ENCODE results near the gene GASK1A. TPM values are rescaled to one million over a fixed set of nuclear protein-coding genes. Genes with fewer than 3 reads are reported as not detected.

The GASK1A gene
- total RNA-seq, 1 donor from 2014 or later, result 0.09 TPM

DNA sequence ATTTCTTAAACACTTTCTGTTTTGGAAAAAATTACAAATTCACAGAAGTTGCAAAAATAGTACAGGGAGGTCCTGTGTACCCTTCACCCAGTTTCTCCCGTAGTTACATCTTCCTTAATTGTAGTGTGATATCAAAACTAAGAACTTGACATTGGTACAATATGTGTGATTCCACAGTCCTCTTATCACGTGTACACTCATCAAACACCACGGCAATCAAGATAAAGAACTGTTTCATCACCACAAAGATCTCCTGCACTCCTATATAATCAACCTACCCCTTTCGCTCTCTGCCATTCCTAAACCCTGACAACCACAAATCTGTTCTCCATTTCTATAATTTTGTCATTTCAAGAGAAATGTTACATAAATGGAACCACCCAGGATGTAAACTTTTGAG lies 95.4 kb downstream of the GASK1A start:
- peaks cover 9% of the 10 kb centered on the region for H3K36me3 Mint-ChIP-seq (ENCODE audit: low read depth, unreplicated experiment)
- no peak overlapping the region for H3K9ac ChIP-seq (ENCODE audit: low read length)
- H4K20me1 ChIP-seq (ENCODE audit: insufficient read depth, low read length), result no peaks in the 10 kb centered on the region
- no peaks in the 10 kb centered on the region for H3K36me3 ChIP-seq (ENCODE audit: insufficient read depth, low read length)
- no peak overlapping the region for H3K27ac ChIP-seq (ENCODE audit: low read depth, low read length)
- H3K27me3 ChIP-seq (ENCODE audit: insufficient read depth, low read length), result no peaks in the 10 kb centered on the region
- peaks cover 6% of the 10 kb centered on the region for H3K9me3 Mint-ChIP-seq (ENCODE audit: unreplicated experiment)
- no peak overlapping the region for H3K27ac Mint-ChIP-seq (ENCODE audit: unreplicated experiment)
- no peak for TF ChIP-seq EZH2 (IDR thresholded peaks at IDR 0.05; ENCODE audit: insufficient read depth, low read length)
- TF ChIP-seq, protein P1, sequence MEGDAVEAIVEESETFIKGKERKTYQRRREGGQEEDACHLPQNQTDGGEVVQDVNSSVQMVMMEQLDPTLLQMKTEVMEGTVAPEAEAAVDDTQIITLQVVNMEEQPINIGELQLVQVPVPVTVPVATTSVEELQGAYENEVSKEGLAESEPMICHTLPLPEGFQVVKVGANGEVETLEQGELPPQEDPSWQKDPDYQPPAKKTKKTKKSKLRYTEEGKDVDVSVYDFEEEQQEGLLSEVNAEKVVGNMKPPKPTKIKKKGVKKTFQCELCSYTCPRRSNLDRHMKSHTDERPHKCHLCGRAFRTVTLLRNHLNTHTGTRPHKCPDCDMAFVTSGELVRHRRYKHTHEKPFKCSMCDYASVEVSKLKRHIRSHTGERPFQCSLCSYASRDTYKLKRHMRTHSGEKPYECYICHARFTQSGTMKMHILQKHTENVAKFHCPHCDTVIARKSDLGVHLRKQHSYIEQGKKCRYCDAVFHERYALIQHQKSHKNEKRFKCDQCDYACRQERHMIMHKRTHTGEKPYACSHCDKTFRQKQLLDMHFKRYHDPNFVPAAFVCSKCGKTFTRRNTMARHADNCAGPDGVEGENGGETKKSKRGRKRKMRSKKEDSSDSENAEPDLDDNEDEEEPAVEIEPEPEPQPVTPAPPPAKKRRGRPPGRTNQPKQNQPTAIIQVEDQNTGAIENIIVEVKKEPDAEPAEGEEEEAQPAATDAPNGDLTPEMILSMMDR (IDR thresholded peaks at IDR 0.05; ENCODE audit: insufficient read depth, low read depth, low read length), result no peak
- H3K27me3 Mint-ChIP-seq (ENCODE audit: low read depth, unreplicated experiment), result peaks cover 14% of the 10 kb centered on the region
- no peaks in the 10 kb centered on the region for H3K79me2 ChIP-seq (ENCODE audit: insufficient read depth, low read length)
- no peaks in the 10 kb centered on the region for H3K9me3 ChIP-seq (ENCODE audit: insufficient read depth, low read depth, low read length)
- H3K4me3 Mint-ChIP-seq (ENCODE audit: unreplicated experiment), result no peak overlapping the region
- no peak overlapping the region for H2AFZ ChIP-seq (ENCODE audit: low read depth, low read length)
- H3K4me1 ChIP-seq (ENCODE audit: insufficient read depth, low read length), result no peaks in the 10 kb centered on the region
- no peak overlapping the region for H3K4me2 ChIP-seq (ENCODE audit: low read length)
- no peak overlapping the region for H3K4me3 ChIP-seq (ENCODE audit: insufficient read depth, low read depth, low read length)
- peaks cover 9% of the 10 kb centered on the region for H3K4me1 Mint-ChIP-seq (ENCODE audit: low read depth, unreplicated experiment)
- DNase-seq (ENCODE audit: low read depth), result no peak
- no peak for FAIRE-seq

DNA sequence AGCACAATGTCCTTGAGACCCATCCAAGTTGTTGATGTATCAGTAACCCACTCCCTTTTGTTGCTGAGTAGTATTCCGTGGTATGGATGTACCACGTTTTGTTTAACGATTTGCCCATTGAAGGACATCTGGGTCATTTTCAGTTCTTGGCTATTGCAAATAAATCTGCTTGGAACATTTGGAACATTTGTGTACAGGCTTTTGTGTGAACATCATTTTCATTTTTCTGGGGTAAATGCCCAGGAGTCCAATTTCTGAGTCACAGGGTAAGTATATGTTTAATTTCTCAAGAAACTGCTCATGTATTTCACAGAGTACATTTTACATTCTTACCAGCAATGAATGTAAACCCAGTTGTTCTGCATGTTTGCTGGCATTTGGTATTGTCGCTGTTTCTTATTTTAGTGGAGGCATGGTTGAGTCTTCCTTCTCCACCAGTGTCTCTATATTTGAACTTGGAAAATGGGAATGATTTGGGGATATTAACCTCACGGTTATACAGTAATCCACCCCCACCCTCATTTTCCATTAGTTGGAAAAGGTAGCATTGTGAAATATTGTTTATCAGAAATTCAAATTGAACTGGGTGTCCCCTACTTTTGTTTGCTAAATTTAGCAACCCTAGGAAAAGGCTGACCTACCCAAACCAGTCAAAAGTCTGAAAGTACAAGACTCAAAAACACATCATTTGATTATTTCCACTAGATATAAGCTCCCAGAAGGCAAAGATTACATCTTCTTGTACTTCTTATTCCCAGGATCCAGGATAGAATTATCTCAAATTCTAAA lies 96.0 kb downstream of the GASK1A start:
- FAIRE-seq, result no peak
- H3K4me1 Mint-ChIP-seq (ENCODE audit: low read depth, unreplicated experiment), result peaks cover 9% of the 10 kb centered on the region
- no peak overlapping the region for H2AFZ ChIP-seq (ENCODE audit: low read depth, low read length)
- H3K4me2 ChIP-seq (ENCODE audit: low read length), result no peak overlapping the region
- no peaks in the 10 kb centered on the region for H3K27me3 ChIP-seq (ENCODE audit: insufficient read depth, low read length)
- peaks cover 6% of the 10 kb centered on the region for H3K9me3 Mint-ChIP-seq (ENCODE audit: unreplicated experiment)
- no peaks in the 10 kb centered on the region for H4K20me1 ChIP-seq (ENCODE audit: insufficient read depth, low read length)
- no peak overlapping the region for H3K27ac Mint-ChIP-seq (ENCODE audit: unreplicated experiment)
- H3K9ac ChIP-seq (ENCODE audit: low read length), result no peak overlapping the region
- no peaks in the 10 kb centered on the region for H3K9me3 ChIP-seq (ENCODE audit: insufficient read depth, low read depth, low read length)
- H3K4me3 Mint-ChIP-seq (ENCODE audit: unreplicated experiment), result no peak overlapping the region
- H3K27me3 Mint-ChIP-seq (ENCODE audit: low read depth, unreplicated experiment), result peaks cover 14% of the 10 kb centered on the region
- H3K4me1 ChIP-seq (ENCODE audit: insufficient read depth, low read length), result no peaks in the 10 kb centered on the region
- TF ChIP-seq, protein P1 (IDR thresholded peaks at IDR 0.05; ENCODE audit: insufficient read depth, low read depth, low read length), result no peak
- no peak overlapping the region for H3K4me3 ChIP-seq (ENCODE audit: insufficient read depth, low read depth, low read length)
- no peaks in the 10 kb centered on the region for H3K36me3 ChIP-seq (ENCODE audit: insufficient read depth, low read length)
- no peaks in the 10 kb centered on the region for H3K79me2 ChIP-seq (ENCODE audit: insufficient read depth, low read length)
- H3K36me3 Mint-ChIP-seq (ENCODE audit: low read depth, unreplicated experiment), result peaks cover 13% of the 10 kb centered on the region
- H3K27ac ChIP-seq (ENCODE audit: low read depth, low read length), result no peak overlapping the region
- DNase-seq (ENCODE audit: low read depth), result no peak

All from astrocyte (in vitro differentiated cells and primary cell).